GM19099 (cell line): ENCODE data around the gene SLK.

ENCODE experiments used
- POLR2A ChIP-seq: IDR thresholded peaks from 3 replicates; pipeline ENCODE4 v1.6.1; 2011; ENCODE audit warnings: low read depth; ENCODE audit not compliant: insufficient read length; ENCODE audit errors: extremely low read depth

SLK gene

GRCh38 chr10:104034401-104035193 lies 67.7 kb downstream of the SLK start:
- no peak for TF ChIP-seq POLR2A

DNA sequence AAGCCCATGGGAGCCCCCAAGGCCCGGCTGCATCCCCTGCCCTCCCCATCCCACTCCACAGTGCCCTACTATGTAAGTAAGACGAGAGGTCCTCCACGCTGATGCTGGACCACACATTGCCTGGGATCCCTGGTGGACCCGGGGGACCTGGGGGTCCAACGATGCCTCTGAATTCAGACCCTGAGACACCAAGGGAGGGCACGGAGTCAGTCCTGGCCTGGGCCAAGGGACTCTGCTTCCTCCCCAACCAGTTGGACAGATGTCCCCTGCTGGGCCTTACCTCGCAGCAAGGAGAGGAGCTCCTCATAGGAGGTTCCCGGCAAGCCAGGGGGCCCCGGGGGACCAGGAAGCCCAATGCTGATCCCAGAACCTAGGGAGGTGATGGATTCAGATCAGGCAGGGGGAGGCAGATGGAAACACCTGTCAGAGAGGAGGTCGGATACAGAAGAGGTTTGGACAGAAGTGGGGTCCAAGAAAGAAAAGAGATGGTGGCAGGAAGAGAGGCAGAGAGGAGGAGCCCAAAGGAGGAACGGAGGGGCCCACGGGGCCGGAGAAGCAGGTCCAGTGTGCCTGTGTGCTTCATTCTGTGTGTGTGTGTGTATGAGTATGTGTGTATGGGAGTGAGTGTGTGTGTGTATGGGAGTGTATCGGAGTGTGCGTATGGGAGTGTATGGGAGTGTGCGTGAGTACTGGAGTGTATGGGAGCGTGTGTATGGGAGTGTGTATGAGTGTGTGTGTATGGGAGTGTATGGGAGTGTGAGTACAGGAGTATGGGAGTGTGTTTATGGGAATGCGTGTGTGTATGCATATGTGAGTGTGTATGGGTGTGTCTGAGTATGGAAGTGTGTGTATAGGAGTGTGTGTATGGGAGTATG lies 68.5 kb downstream of the SLK start:
- no peak for TF ChIP-seq POLR2A

- no peak for TF ChIP-seq POLR2A
Measured at GRCh38 chr10:104036069-104036384, 69.1 kb downstream of the SLK start.

GRCh38 chr10:104036518-104037260 lies 69.7 kb downstream of the SLK start:
- TF ChIP-seq POLR2A: no peak

- TF ChIP-seq POLR2A: no peak
Measured at GRCh38 chr10:104037261-104037951, 70.5 kb downstream of the SLK start.

GRCh38 chr10:104038537-104038936 lies 71.6 kb downstream of the SLK start:
- TF ChIP-seq POLR2A: no peak

- no peak for TF ChIP-seq POLR2A
Measured at GRCh38 chr10:104038958-104039752, 72.2 kb downstream of the SLK start.

DNA sequence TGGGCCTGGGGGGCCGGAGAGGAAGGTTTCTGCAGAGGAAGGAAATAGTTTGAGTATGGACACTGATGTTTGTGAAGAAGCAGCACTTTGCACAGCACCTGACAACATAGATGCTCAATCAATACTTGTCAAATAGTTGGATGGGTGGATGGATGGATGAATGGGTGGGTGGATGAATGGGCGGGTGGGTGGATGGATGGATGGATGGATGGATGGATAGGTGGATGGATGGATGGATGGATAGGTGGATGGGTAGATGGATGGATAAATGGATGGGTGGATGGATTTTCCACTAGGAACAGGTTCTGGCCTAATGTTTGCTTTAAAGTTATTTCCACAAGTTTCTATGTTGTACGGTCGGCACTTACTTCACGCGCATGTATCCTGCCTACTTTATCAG lies 73.4 kb downstream of the SLK start:
- no peak for TF ChIP-seq POLR2A

DNA sequence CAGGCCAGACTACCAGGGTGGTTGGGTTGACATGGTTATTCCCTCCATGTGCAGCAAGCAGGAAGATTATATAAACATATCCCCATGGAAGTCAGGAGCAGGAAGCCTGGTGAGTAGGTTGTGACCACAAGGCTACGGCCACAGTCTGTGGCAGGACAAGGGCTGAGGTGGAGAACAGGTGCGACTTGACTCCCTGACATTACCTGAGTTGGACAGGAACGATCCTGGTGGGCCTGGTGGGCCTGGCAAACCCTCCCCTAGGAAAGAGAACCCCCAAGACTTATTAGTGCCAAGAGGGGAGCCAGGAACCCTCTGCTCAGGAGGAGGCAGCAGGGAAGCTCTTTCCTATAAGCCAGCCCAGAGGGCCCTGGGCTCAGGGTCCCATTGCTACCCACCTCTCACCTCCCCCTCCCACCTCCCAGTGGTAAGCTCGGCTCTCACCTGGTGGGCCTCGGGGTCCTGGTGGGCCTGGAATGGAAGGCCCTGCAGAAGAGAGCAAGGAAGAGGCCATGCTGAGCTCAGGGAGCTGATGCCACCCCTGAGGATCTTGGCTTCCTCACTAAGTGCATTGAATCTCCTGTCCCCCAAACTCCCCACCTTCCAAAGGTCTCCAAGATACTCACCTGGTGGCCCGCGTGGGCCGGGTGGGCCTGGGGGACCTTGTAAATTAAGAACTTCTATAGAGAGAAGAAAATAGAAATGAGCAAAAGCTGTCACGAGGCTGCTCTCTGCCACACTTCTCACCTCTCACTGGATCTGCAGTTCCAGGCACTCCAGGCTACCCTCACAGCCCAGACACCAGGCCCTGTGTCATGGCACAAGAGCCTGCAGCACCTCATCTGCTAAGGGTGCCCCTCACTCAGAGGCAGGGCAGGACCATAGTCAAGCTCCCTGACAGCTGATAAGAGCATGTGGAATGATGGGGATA lies 74.2 kb downstream of the SLK start:
- no peak for TF ChIP-seq POLR2A

- TF ChIP-seq POLR2A: no peak
Measured at GRCh38 chr10:104041891-104042535, 75.1 kb downstream of the SLK start.

- no peak for TF ChIP-seq POLR2A
Measured at GRCh38 chr10:104043185-104043830, 76.4 kb downstream of the SLK start.

DNA sequence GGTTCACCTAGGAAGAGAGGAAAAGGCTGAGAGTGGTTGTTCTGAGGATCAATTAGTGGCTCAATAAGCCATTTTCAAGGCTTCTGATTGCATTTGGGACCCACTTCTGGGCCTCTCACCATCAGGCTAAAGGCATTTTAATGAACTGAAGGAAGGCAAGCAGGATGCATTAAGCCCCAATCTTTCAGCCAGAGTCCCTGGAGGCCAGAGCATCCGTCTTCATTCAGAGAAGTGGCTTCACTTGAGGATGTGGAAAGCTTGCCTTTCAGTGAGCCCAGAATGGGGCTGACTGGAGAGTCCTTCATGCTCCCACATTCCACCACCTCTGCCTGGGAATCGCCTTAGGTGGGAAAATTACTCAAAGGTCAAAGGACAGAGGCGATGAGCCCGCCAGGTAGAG lies 76.9 kb downstream of the SLK start:
- no peak for TF ChIP-seq POLR2A
